Tongue (tissue), 2 donors: ENCODE results near the gene ZBTB47. TPM values are rescaled to one million over a fixed set of nuclear protein-coding genes. Genes with fewer than 3 reads are reported as not detected.

ENCODE experiments used
- DNase-seq: peaks from one replicate; pipeline ENCODE4 v3.0.0-alpha.2; 2015
- total RNA-seq: library from RNA; depleted of rRNA; stranded (reverse); fragments of >200 nt; gene quantifications from one replicate; pipeline ENCODE4 v1.2.3, GENCODE V29; 2014

The ZBTB47 gene
- 41.5 TPM for total RNA-seq

- DNase-seq, result peak; percentile 30
Measured at GRCh38 chr3:42653560-42654330, at the start of gene ZBTB47. ZBTB47 (plus strand) TSS chr3:42653697; CDS start chr3:42658356, 4,659 bp downstream.

DNA sequence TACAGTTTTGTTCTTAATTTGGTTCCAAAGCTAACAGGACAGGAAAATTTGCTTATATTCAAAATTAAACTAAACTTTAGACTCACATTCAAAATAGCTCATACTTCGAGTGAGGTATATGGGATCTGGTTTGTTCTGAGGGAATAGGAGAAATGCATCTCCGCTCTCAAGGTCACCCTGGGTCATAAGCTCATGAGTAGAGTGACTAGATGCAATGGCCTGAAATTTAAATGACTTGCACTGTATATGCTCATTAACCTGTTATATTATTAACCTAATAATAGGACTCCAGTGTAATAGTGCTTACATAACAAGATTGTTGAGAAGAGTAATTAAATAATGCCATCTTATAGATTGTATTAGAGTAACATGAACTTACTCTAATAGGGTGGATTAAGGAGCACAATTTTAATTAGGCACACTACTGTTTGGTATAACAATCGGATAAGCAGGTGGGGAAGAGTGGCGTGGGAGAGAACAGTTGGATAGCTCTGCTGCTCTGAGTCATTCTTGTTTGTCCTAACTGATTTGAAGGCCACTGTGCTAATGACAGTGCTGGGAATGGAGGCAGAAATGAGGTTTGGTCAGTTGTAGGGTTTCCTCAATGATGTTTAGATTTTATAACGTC, 47.8 kb upstream of the ZBTB47 start:
- DNase-seq, result no peak

GRCh38 chr3:42608581-42608980, 44.9 kb upstream of the ZBTB47 start:
- DNase-seq, result peak; percentile 74

GRCh38 chr3:42610976-42611375, 42.5 kb upstream of the ZBTB47 start:
- DNase-seq, result no peak

- no peak for DNase-seq
Measured at GRCh38 chr3:42612217-42612616, 41.3 kb upstream of the ZBTB47 start.

GRCh38 chr3:42612928-42613327, 40.6 kb upstream of the ZBTB47 start:
- DNase-seq, result peak; percentile 22

- DNase-seq, result no peak
Measured at GRCh38 chr3:42613462-42613861, 40.0 kb upstream of the ZBTB47 start.

DNA sequence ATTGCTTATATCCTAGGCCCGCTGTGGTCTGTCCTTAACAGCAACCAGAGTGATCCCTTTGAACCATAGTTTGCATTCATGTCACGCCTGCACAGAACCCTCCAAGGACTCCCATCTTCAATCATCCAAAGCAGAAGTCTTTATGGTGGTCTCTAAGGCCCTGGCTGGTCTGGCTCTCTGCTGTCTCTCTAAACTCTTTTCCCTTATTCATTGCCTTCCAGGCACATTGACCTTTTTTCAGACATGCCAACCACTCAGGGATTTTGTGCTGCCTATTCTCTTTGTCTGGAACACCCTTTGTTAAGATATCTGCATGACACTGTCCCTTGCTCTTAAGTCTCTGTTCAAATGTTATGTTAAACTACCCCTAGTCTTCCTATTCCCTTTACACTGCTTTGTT, 21.9 kb upstream of the ZBTB47 start:
- DNase-seq, result no peak

GRCh38 chr3:42632146-42632545, 21.4 kb upstream of the ZBTB47 start:
- no peak for DNase-seq

DNA sequence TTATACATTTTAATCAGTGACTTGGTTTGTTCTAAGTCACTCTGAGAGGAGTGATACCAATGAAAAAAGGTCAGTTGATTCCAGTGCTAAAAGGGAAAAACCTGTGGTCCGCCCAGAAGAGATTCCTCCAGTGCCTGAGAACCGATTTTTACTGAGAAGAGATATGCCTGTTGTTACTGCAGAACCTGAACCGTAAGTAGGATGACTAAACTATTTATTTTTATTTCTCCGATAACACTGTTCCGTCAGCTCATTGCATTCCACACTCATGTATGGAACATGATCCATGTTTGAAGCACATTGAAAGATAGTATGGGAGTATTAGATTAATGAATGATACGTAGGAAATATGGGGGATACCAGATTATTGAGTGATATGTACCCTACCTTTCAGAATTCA, 20.0 kb upstream of the ZBTB47 start:
- DNase-seq, result no peak

DNA sequence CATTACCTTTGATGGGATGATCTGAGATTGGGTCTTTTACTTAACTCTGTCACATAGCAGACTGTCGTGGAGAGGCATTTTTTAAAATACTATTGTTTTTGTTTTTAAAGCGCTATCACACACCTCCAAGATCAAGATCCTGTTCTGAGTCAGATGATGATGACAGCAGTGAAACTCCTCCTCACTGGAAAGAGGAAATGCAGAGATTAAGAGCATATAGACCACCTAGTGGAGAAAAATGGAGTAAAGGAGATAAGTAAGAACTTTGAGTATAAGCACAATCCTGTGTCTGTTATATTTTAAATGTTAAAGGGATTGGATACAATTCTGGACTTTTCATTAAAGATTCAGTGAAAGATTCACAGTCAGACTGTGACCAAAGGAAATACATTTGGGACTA, 18.4 kb upstream of the ZBTB47 start:
- no peak for DNase-seq

DNA sequence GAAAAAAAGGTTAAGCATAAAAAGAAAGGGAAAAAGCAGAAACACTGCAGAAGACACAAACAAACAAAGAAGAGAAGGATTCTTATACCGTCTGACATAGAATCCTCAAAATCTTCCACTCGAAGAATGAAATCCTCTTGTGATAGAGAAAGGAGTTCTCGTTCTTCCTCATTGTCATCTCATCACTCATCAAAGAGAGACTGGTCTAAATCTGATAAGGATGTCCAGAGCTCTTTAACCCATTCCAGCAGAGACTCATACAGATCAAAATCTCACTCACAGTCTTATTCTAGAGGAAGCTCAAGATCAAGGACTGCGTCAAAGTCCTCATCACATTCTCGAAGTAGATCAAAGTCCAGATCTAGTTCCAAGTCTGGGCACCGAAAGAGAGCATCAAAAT, 16.5 kb upstream of the ZBTB47 start:
- no peak for DNase-seq

GRCh38 chr3:42638339-42638842, 15.1 kb upstream of the ZBTB47 start:
- no peak for DNase-seq

GRCh38 chr3:42639192-42639591, 14.3 kb upstream of the ZBTB47 start:
- no peak for DNase-seq

DNA sequence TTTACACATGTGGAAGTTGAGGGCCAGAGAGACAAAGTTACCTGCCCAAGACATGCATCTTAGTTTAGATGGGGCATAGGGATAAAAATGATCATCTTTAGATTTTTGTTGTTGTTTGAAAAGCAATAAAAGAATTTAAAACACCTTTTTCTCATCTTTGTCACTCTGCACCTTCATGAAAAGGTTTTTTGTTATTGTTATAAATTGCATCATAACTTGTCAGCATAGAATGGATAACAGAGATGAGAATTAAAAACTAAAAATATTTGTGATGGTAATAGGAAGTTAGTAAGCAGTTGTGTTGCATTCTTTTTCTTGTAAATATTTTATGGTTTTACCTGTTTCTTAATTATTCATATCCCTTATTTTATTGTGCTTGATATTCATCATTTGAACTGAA, 13.4 kb upstream of the ZBTB47 start:
- DNase-seq, result no peak

DNA sequence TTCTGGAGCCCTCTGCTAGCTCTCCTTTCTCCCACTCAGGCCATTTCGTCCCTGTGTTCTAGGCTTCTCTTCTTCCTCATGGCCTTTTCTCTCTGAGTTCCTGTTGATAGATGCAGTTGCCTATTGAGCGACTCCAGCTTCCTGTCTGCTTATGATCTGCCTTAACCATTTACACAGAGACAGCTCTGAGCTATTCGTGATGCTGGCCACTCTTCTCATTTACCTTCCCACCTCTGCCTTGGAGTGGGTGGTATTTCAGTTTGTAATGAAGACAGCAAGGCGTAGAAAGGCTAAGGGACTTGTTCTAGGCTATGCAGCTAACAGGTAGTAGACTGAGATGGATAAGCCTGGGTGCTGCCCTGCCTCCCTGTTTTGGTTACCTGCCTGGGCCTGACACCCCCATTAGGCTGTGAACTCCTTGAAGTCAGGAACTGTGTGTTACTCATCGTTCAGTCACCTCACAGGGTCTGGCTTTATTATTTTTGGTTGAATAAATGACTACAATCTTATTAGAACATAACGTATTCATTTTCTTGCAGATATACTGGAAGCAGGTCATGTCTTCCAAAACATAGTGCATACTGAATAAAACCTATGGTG, 12.6 kb upstream of the ZBTB47 start:
- DNase-seq, result no peak

- DNase-seq, result no peak
Measured at GRCh38 chr3:42647821-42648459, 5.6 kb upstream of the ZBTB47 start.

GRCh38 chr3:42649006-42649405, 4.5 kb upstream of the ZBTB47 start:
- DNase-seq, result no peak

DNA sequence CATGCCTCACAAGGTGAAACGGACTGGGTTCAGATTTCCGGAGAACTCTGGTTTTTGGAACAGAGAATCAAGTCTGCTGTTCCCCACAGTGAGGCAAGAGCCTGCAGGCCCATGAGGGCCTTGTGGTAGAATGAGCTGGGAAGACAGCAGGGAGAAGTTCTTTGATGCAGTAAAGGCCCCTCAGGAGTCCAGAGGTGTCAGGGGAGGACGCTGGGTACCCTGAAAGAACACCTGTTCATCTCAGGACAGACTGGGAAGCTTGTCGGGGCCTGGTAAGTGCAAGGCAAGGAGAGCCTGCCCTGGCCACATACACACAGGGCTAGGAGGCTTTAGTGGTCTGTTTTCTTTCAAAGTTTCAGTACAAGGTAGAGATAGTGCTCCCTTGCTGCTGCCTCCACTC, 3.7 kb upstream of the ZBTB47 start:
- no peak for DNase-seq

- no peak for DNase-seq
Measured at GRCh38 chr3:42651248-42652091, 2.0 kb upstream of the ZBTB47 start.

- peak; percentile 72 for DNase-seq
Measured at GRCh38 chr3:42652251-42652610, 1.3 kb upstream of the ZBTB47 start.
